GM19043 (cell line): ENCODE measurements around the gene AGR2.
"Not testable (repeated sequence)": the region's sequence is repeated elsewhere in the genome, so short reads cannot be mapped to it uniquely, and the experiment has no call there.

Experiments used
- ATAC-seq: cut with Tn5 transposase; IDR thresholded peaks from one replicate; pipeline ENCODE4 v1.9.1; 2021; ENCODE audit warnings: low read depth; ENCODE audit not compliant: unreplicated experiment

Gene AGR2

DNA sequence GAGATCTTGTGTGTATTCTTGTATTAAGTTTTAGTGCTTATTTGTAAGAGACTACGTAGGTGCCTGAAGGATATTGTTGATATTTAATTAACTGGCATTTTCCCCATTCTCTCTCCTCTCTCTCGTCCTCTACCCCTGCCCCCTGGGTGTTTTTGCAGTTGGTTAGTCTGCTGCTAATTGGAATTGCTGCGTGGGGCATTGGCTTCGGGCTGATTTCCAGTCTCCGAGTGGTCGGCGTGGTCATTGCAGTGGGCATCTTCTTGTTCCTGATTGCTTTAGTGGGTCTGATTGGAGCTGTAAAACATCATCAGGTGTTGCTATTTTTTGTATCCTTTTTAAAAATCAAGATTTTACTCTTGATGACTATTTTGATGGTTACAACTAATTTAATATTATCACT, 28.7 kb downstream of the AGR2 start:
- no peak for ATAC-seq

DNA sequence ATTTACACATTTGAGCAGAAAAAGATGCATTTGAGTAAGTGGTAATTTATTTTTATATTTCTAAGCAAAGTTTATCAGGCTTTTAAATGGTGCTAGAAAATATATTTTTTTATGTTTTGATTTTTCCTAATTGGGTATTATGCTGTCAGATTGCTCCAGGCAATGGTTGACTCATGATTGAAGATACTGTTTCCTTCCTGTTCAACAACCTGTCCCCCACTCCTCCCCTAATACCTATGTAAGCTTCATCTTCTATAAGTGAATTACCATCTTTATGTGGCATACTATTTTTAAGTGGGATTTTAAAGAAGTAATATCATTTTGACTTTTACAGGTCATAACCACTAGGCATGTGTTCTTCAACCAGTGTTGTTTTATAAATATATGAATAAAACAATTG, 29.8 kb downstream of the AGR2 start:
- no peak for ATAC-seq

DNA sequence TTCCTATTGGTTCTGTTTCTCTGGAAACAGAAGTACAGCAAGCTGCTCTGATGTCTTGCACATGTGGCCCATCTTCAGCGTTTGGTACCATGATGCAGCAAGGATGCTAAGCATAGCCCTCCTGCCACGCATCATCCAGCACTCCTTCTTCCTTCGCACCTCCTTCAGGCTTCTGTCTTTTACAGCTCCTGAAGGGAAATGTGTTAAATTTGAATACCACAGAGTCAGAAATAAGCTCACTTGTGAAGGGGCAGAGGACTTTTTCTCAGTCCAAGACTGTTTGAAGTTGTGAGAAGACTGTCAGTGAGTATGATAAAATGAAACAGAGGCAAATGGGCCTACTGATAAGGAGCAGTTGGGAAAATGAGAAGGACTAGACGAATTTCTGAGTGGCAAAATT, 30.5 kb downstream of the AGR2 start:
- ATAC-seq = no peak

DNA sequence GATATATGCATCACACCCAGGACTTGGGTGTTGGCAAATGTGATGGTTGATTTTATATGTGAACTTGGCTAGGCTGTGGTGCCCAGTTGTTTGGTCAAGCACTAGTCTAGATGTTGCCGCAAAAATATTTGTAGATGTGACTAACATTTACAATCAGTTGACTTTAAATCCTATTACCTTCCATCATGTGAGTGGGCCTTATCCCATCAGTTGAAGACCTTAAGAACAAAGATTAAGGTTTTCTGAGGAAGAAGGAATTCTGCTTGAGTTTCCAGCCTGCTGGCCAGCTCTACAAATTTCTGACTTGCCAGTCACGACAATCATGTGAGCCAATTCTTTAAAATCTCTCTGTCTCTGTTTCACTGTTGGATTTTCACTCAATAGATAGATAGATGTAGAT, 30.9 kb downstream of the AGR2 start:
- ATAC-seq = no peak

DNA sequence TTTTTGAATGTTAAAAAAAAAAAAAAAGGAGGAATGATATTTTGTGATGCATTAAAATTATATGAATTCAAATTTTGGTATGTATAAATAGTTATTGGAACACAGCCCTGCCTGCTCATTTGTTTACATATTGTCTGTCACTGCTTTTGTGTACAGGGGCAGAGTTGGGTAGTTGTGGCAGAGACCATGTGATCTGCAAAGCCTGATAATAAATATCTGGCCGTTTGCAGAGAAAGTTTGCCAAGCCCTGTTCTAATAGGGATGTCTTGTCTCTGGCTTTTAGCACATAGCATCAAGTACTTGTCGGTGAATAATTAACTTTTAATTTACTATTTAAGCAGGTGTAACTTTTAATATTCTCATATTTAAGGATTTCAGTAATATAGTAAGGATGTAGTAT, 31.5 kb downstream of the AGR2 start:
- ATAC-seq = no peak

DNA sequence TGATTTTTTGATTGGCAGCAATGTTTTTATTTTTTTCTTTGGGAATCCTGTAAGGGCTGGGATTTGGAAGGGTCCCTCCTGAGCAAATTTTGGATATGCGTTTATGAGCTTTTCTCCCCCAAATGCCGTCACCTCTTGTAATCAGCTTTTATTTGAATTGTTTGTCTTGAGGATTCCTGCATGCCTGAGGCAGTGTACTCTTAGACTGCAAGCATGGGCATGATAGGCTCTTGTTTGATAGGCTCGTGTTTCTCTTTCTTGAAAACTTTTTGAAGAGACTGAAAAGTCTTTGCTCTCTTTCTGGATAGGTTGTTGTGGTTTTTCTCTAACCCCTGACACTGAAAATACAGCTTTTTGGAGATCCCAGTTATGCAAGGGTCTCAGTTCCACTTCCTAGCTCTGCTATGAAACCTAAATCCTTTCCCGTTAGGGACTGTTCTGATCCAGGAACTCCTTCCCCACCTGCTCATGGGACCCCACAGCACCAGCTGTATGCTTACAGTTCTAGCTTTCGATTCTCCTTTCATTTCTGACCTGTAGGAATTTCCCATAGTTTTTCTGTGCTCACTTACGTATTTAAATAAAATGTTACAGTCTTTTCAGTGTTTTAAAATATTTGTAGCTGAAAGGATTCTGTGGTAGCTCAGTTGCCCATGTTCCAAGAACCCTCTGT, 34.0 kb downstream of the AGR2 start:
- no peak for ATAC-seq

DNA sequence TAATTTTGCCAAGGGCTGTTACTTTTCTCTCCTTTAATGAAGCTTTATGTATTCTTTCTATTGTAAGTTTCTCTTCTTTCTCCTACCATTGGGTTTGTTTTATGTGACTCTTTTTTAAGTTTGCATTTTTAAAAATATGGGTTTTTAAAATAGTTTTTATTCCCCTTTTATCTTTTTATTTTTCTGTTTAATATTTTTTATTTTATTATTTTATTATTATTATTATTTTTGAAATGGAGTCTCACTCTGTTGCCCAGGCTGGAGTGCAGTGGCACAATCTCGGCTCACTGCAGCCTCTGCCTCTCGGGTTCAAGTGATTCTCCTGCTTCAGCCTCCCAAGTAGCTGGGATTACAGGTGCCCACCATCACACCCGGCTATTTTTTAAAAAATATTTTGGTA, 34.8 kb downstream of the AGR2 start:
- not testable (repeated sequence) for ATAC-seq

DNA sequence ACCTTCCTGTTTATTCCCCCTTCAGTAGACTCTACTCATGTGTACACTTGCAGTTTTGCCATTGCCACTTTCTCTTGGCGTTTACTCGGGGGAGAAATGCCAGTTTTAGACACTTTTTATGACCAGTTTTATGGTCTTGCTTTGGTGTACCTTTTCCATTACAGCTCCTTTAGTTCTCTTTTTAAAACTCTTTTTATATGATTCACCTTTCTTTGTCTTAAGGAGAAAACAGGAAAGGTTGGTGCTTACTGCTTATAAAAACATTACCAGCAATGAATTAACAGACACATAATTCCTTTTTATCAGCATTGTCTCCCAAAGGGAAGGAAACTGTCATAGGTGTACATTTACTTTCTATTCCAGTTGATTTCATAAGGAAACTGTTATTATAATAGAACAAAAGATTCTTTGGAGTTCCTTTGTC, 39.4 kb downstream of the AGR2 start:
- no peak for ATAC-seq

DNA sequence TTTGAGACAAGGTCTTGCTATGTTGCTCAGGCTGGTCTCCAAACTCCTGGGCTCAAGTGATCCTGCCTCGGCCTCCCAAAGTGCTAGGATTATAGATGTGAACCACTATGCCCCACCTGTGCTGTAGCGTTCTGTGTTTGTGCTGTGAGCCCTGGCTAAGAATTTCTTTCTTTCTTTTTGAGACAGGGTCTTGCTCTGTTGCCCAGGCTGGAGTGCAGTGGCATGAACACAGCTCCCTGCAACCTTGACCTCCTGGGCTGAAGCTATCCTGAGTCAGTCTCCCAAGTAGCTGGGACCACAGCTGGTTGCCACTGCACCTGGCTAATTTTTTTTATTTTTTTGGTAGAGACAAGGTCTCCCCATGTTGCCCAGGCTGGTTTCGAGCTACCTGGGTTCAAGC, 39.9 kb downstream of the AGR2 start:
- no peak for ATAC-seq

DNA sequence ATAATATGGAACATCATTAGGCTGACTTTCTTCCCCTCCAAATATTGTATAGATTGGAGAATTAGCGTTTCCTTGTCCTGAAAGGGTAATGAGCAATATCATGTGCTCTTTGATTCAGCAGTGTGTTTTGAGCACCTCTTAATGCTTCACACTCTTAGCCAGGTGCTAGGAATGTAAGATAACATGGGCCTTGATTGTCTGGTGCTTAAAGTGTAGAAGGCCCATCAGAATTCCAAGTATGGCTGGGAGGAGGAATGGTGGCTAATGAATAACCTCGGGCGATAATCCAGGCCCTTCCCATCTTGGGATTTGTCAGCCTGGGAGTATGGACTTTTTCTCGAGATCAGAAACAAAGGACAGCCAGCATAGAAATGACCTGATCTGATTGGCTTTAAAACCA, 42.6 kb downstream of the AGR2 start:
- ATAC-seq = no peak

DNA sequence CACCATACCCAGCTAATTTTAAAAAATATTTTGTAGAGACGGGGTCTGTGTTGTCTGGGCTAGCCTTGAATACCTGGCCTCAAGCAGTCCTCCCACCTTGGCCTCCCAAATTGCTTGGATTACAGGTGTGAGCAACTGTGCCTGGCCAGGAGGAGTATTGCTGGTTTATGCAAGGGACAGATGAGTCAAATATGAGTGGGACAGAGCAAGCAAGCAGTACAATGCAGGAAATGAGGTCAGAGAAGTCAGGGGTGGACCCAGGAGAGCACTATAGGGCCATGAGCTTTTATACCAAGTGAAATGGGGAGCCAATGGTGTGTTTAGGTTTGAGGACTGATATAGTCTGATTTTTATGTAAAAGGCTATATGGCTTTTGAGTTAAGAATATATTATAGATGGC, 45.0 kb downstream of the AGR2 start:
- no peak for ATAC-seq

DNA sequence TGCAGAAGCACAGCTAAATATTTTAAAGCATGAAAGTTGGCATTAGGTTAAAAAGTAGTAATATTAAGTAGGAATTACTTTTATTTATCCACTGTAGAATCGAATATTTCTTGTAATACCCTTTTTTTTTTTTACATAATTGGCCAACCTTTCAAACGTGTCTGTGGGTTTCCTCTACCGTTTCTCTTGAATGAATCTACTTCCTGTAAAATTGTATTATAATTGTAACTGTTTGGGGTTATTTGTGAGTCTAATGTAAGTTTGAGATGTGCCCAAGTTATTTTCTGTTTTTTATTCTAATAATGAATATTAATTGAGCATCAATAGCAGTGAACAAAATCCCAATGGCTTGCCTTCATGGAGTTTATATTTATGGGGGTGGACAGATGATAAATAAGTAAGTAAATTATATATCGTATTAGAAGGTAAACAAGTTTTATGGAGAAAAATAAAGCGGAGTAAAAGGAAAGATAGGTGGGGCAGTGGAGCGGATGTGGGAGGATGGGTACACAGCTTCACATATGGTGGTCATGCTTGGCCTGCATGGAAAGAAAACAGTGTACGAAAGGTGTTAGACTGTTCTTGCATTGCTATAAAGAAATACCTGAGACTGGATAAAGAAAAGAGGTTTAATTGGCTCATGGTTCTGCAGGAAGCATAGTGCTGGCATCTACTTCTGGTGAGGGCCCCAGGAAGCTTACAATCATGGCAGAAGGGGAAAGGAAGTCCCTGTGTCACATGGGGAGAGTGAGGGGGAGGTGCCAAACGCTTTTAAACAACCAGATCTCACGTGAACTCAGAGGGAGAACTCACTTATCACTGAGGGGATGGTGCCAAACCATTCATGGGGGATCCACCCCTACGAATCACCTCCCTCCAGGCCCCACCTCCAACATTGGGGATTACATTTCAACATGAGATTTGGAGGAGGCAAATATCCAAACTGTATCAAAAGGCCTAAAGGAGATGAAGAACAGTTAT, 45.9 kb downstream of the AGR2 start:
- ATAC-seq = no peak

DNA sequence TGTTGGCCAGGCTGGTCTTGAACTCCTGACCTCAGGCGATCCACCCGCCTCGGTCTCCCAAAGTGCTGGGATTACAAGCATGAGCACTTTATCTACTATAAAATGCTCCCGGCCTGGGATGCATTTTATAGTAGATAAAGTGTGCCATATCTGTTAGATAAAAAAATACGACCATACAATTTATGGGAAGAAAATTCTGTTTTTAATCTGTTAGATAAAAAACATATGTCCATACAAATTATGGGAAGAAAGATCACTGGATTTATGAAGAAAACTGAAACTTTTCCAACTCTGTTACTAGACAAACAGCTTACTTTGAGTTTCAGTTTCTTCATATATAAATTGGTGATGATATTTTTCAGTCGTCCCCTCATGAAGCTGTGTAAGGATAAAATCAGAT, 46.8 kb downstream of the AGR2 start:
- no peak for ATAC-seq

DNA sequence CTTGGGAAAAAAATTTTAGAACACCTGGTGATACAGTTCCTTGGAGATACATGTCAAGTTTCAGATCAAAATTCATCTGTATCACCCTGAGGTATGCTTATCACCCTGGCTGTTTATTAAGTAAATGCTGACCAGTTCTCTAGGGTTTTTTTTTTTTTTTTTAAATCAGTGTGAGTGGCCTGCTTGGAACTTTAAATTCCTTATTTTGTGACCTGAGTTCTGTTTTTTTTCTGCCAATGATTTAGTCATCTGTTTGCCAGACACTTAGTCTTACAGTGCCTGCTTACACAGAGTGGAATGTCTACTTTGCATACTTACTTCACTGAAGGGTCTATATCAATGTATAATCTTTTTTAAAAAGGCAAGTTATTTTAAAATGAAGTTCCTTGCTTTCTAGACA, 49.4 kb downstream of the AGR2 start:
- no peak for ATAC-seq

DNA sequence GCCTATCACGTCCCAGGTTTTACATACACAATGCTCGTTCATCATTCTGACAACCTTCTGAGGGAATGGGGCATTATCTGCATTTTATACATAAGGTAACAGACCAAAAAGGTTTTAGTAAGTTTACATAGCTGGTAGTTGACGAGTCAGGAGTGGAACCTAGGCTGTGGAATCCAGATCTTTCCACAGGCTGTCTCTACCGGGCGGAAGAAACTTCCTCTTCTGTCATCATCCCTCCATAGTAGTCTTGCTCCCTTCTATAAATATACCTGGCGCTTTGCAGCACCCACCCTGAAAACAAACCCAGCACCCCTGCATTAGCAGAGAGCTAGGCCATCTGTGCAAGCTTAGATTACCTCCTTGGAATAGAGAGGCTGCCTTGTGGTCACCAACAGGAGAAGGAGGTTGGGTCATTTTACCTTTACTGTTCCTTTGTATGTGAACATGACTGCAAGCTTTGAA, 49.9 kb downstream of the AGR2 start:
- ATAC-seq = no peak

DNA sequence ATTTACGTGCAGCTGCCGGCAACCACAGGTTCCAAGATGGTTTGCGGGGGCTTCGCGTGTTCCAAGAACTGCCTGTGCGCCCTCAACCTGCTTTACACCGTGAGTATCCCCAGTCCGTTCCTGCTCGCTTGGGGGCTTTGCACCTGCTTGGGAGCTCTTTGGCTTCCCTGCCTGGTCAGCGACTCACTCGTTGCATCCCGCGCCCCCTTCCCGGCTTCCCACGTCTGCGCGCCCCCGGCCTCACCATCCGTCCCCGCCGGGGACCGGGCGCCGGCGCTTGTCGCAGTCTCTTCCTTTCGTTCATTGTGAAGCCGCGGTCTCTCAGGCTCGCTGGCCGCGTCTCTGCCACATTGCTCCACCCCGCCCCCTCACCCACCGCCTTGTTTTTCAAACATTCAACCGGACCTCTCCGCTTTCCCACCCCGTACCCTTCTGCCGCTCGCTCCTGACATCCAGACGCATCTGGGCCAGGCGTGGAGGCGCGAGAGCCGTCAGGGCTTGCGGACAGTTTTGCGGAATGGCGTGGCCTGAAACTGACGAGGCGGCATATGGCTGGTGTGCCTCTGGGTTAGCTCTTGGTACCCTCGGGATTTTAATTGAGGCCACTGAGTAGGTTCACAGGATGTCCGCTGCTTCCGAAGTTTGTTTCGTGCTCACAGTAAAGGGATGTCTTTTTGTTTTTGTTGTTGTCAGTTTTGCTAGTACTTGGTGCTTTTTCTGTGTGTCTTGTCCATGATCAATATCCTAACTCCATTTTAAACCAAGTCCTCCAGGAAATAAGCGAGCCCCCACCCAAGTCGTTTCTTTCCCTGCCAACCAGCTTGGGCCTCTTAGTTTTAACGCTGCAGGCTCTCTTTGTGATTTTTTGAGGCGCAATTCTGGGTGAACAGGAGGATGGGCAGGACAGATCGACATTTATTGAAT, 50.6 kb downstream of the AGR2 start:
- ATAC-seq = no peak

DNA sequence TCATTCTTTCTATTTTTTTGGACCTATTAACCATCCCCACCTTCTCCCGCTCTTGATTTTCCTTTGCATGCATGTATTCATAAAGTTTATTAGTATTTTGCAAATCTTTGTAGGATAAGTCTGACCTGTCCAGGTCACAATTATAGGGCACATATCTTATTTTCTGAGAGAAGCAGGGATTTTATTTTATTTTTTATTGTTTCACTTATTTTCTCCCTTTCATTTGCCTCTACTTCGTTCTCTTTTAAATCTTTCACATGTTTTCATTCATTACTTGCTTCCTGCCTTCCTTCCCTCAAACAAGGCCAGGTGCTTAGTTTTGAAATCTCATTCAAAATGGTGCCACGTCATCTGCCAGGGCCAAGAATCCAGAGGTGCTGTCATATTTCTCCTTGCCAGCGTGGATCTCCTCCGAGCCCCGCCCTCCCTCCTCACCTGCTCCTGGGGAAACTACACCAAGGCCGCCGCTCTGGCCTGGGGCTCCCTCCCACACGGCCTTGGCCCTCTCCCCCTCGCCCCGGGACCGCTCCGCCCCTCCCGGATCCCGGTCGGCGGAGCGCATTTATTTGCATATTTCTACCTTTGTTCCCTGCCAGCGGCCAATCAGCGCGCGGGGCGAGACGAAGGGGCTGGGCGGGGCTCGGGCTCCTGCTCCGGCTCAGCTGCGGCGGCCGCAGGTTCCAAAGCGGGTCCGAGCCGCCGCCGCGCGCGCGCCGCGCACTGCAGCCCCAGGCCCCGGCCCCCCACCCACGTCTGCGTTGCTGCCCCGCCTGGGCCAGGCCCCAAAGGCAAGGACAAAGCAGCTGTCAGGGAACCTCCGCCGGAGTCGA, 51.5 kb downstream of the AGR2 start, which contains the start of gene TSPAN13:
Gene TSPAN13, plus strand, starts transcription at position 654 of the 830 bp plus-strand sequence. CDS start 213 bp downstream, outside the sequence.
- no peak for ATAC-seq

DNA sequence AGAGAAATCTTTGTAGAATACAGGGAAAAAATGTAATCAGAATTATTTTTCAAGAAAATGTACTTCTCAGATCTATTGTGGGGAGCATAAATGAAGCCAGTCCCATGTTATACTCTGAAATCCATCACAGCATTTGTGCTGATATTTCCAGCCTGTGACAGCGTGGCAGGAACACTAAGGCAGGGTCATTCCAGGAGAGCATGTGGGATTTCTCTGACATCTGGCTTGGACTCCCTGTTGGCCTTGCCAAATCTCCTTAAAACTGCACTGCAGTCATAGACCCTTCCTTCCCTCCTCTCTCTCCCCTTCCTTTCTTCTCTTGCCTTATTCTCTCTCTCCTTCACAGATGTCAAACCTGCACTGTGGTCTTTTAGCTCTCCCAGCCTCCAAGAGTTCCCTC, 57.7 kb downstream of the AGR2 start:
- ATAC-seq = no peak

DNA sequence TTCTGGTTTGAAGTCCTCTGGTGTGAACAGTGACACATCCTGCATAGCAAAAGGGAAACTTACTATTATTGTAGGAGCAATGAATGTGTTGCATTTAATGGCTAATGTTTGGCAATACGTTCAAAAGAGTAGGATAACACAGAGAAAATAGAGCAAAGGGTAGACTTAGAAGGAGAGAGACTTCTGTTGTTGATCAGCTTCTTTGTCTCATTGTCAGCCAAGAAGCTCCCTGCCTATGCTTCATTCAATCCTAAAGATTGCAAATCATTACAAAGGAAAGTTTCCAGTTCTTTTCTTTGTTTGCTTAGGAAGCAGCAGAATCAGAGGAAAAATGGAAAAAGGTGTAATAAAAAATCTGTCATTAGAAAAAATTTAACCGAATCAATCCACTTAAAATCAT, 59.2 kb downstream of the AGR2 start:
- ATAC-seq = no peak
